NCI-H2171 (cell line): Measurements from ENCODE around the gene MAPRE2.
"Not testable (repeated sequence)": the region's sequence is repeated elsewhere in the genome, so short reads cannot be mapped to it uniquely, and the experiment has no call there.

Source experiments
- DNase-seq: peaks from one replicate; lab custom pipeline; 2025; lab: John Stamatoyannopoulos, UW

Gene MAPRE2

DNA sequence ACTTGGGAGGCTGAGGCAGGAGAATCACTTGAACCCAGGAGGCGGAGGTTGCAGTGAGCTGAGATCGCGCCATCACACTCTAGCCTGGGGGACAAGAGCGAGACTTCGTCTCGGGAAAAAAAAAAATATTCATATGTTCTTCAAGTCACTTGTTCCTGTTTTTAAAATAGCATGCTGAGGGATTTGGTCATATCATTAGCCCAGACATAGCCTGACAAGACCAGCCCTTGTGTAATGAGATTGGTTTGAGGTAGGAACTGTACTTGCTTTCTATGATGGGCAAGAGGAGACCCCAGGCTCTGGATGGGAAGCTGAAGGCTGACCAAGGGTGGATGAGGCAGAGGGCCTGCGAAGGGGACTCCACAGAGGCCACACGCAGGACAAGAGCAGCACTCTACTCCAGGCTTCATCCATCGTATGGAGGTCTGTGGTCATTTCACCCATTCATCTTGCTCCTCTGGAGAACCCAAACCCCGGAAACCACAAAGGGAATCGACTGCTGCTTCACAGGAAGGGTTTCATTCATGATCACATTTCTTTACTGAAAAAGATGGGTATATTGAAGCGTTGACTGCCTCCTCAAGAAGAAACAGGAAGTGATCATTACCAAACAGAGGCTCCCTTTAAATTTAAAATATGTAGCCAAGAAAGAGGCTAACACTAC is 112.5 kb downstream of the MAPRE2 start:
- no peak for DNase-seq

GRCh38 chr18:35155398-35156117 is 114.3 kb downstream of the MAPRE2 start:
- no peak for DNase-seq

- DNase-seq = no peak
Observed at GRCh38 chr18:35157181-35157580, 116.0 kb downstream of the MAPRE2 start.

DNA sequence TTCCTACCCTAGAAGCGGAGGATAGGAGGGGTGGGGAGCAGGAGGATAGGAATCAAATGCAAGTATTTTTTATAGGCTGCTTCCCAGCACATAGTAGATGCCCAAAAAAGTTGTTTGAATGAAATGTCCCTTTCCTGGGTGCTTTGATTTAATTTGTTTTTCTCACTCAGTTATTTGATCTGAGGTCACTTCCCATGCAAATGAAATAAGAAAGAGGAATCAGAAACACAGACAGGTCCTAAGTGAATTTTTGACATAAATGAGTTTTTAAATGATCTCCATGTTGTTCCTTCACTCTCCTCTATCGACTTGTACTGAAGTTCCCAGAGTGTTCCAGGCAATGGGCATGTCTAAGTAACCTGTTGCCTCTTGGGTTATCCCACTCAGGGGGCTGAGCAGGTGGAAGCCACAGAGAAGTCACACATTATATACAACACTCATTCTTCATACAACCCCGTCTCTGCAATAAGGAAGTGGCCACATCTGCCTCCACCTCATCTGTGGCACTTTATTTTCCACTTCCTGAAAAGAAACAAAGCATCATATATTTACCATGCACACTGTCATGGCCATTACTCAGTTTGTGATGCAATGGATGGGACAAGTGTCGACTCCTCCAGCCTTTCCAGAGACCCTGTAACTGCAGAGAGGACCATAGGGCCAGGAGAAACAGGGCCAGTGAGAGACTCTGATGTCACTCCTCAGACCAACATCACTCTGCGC is 117.7 kb downstream of the MAPRE2 start:
- no peak for DNase-seq

- no peak for DNase-seq
Observed at GRCh38 chr18:35159782-35160181, 118.6 kb downstream of the MAPRE2 start.

- DNase-seq = no peak
Observed at GRCh38 chr18:35161485-35161884, 120.3 kb downstream of the MAPRE2 start.

DNA sequence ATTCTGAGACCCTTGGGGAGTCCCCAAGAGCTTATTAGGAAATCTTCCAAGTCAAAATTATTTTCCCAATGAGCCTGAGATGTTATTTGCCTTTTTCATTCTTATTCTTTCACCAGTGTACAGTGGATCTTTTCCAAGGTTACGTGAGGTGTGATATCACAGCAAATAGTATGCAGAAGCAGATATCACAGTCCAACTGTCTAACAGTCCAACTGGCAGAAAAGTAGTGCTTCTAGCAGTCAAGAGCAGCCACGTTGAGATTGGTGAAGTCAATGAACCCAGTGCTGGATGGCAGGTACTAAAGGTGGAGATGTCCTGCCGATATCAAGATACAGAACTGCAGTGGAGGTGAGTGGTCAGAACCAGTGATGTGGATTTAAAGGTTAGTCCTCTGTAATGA is 120.7 kb downstream of the MAPRE2 start:
- no peak for DNase-seq

- DNase-seq = no peak
Observed at GRCh38 chr18:35163014-35163539, 121.9 kb downstream of the MAPRE2 start.

DNA sequence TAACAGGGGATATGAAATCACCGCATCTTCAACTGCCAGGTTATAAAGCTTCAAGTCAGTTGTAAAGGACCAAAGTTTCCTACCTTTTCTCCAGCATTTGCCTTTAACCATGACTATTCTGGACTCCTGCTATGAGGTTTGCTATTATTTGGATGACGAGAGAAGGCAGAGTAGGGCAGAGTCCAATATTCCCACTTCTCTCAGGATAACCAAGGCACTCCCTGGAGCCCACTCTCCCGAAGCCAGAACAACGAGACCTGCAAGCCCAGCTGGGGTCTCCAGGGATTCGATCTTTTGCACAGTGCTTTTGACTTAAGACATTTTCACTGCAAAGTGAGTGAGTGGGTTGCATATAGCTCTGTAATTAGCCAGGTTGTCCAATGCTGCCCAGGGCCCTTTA is 122.5 kb downstream of the MAPRE2 start:
- DNase-seq = no peak

DNA sequence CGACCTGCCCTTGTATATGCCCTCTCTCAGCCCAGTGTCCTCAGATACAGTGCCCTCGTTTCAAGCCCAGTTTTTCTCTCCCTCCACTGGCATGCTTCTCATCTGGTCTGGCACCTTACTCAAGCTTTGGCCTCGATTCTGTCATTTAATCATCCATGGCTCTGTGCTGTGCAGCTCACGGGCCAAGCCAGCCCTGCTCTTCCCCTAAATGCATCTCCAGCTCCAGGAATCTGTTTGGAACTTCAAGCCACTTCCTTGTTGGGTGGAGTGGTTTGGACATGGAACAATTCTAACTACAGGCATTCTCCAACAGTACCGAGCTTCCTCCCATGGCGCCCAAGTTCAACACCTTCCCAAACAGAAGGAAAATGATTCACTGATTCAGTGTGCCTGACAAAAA is 122.9 kb downstream of the MAPRE2 start:
- no peak for DNase-seq

- no peak for DNase-seq
Observed at GRCh38 chr18:35167332-35167731, 126.1 kb downstream of the MAPRE2 start.

GRCh38 chr18:35167857-35168256 is 126.6 kb downstream of the MAPRE2 start:
- DNase-seq = no peak

DNA sequence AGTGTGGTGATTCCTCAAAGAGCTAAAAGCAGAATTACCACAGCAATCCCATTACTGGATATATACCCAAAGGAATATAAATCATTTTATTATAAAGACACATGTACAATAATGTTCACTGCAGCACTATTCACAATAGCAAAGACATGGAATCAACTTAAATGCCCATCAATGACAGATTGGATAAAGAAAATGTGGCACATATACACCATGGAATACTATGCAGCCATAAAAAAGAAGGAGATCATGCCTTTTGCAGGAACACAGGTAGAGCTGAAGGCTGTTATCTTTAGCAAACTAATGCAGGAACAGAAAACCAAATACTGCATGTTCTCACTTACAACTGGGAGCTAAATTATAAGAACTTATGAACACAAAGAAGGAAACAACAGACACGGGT is 129.1 kb downstream of the MAPRE2 start:
- not testable (repeated sequence) for DNase-seq

DNA sequence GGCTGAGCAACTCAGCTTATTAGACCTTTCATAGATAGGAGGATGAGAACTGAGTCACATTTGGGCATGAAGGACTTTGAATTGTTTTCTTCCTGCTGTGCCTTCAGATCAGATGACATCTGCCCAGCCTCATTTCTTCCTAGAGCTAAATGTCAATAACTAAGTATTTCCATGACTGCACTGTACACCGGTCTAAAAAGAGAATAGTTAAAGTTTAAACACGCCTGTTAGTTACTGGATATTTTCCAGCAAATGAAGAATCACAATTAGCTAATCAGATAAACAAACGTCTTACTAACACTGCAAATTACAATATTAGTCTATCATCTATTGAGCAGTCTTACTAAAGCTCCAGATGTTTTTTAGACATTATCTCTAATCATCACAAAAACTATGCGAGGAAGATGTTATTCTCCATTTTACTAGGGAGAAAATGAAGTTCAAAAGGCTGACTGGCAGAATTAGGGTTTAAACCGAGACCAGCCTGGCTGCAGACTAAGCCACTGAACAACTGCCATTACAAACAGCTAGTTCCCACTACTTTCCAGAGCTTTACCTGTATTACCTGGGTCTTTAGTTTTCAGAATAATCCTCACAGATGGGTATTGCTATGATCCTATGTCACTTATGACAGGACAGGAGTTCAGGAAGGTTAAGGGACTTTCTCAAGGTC is 130.2 kb downstream of the MAPRE2 start:
- DNase-seq = no peak

GRCh38 chr18:35172009-35172408 is 130.8 kb downstream of the MAPRE2 start:
- DNase-seq = no peak

DNA sequence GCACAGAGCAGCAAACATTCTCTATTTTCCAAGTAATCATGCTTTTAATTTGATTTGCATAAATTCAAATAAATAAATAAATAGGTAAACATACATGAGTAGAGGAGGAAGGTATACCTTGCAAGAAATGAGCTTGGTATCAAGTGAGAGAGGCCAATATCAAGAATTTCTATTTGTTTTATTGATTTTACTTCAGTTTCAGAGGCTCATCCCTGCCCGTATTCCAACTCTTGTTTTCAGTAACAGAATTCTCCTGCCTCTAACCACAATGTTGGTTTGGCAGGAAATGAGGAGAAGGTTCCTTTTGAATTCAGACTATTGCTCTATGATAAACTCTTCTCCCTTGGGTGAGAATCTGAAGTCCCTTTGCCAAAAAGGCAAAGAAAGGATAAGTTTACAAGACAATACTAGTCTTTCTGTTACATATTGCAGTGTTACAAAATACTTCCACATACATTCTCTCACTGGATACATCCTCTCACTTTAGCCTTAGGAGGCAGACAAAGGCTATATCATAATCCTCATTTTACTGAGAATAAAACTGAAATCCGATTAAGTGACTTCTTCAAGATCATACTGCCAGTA is 131.3 kb downstream of the MAPRE2 start:
- no peak for DNase-seq

- DNase-seq = peak; percentile 40
Observed at GRCh38 chr18:35174093-35174731, 133.0 kb downstream of the MAPRE2 start.

DNA sequence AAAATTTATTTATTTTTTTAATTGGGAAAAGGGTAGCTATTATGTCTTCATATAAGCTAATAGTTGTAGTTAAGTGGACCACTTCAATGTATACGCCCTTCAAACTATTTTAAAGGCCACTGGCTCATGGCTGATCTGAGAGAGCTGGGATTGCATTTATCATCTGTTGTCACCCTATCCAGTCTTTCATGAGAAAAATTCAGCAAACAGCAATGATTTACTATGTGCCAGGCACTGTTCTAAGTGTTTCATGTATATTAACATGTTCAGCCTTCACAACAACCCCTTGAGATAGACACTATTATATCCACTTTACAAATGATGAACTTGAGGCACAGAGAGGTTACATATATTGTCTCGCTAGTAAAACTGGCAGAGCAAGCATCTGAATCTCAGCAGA is 133.5 kb downstream of the MAPRE2 start:
- DNase-seq = no peak

GRCh38 chr18:35176925-35177324 is 135.7 kb downstream of the MAPRE2 start:
- DNase-seq = no peak

DNA sequence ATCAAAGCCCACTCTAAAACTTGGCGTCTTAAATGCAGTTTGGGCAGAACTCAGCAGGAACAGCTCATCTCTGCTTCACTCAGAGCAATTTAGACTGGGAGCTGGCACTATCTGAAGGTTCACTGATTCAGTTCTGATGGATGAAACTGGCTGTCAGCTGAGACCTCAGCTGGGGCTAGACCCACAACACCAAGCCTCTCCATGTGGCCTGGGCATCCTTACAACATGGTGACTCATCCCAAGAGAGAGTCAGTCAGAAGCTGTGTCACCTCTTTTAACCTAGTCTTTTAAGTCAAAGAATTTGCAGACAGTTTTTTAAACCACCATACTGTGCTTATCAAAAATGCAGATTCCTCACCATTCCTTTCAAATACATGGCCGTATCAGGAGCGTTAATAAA is 137.0 kb downstream of the MAPRE2 start:
- no peak for DNase-seq

GRCh38 chr18:35179906-35180305 is 138.7 kb downstream of the MAPRE2 start:
- no peak for DNase-seq
